Measurements from ENCODE around the gene PCDH11Y.
"Not testable (repeated sequence)": the region's sequence is repeated elsewhere in the genome, so short reads cannot be mapped to it uniquely, and the experiment has no call there.

DNA sequence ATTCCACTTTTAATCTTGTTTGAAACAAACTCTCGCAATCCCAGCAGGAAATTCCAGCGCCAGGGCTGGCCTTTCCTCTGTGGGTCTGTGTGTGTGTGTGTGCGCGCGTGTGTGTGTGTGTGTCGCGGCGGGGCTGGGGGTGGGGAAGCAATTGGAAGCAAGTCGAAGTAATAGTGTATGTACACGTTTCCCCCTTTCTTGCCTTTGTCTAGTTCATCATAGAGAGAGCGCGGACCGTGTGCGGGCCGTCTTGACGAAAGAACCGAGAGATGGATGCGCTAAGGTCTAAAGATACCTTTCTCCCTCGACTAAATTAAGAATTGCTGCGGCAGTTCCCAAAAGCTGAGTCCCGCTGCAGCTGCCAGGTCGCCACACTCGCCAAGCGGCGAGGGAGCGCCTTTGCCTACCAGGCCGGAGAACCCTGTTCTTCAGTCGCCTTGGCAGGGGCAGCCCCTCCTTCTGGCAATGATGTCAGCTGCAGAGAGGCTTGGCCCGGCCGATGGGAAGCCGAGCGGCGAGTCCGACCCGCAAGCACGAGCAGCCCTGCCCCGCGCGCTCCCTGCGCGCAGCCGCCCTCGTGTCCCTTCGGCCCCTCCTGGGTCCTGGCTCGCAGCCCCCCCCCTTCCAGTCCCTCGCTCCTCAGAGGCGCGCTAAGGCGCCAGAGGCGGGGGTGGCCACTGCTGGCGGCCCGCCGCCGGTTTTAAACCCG is 2.5 kb downstream of the PCDH11Y start:
- not testable (repeated sequence) for TF ChIP-seq POLR2AphosphoS5 (IDR thresholded peaks at IDR 0.05; ENCODE audit: low read depth, low read length); TAF1 (IDR thresholded peaks at IDR 0.05; ENCODE audit: borderline replicate concordance, low read depth, low read length); EZH2phosphoT487 (IDR thresholded peaks at IDR 0.05; ENCODE audit: borderline replicate concordance, low read depth); CTCF (IDR thresholded peaks at IDR 0.05); EP300 (IDR thresholded peaks at IDR 0.05; ENCODE audit: borderline replicate concordance in 1 of 2, low read depth in 1 of 2, low read length in 1 of 2); TCF12 (IDR thresholded peaks at IDR 0.05); NFIC (IDR thresholded peaks at IDR 0.05; ENCODE audit: borderline replicate concordance); RCOR1 (IDR thresholded peaks at IDR 0.05; ENCODE audit: low read length); FOXM1 (IDR thresholded peaks at IDR 0.05; ENCODE audit: low read depth); CHD2 (IDR thresholded peaks at IDR 0.05; ENCODE audit: low read length, partially characterized antibody); ELF1 (IDR thresholded peaks at IDR 0.05)
- TF ChIP-seq, protein P1, sequence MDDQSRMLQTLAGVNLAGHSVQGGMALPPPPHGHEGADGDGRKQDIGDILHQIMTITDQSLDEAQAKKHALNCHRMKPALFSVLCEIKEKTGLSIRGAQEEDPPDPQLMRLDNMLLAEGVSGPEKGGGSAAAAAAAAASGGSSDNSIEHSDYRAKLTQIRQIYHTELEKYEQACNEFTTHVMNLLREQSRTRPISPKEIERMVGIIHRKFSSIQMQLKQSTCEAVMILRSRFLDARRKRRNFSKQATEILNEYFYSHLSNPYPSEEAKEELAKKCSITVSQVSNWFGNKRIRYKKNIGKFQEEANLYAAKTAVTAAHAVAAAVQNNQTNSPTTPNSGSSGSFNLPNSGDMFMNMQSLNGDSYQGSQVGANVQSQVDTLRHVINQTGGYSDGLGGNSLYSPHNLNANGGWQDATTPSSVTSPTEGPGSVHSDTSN (IDR thresholded peaks at IDR 0.05), result not testable (repeated sequence)
